GM23338 (cell line): ENCODE data around the gene KRTAP12-4. TPM values are rescaled to one million over a fixed set of nuclear protein-coding genes. Genes with fewer than 3 reads are reported as not detected.

Experiments
- ZNF462 ChIP-seq: fragments of 250-450 bp; sonication (Bioruptor Pico); IDR thresholded peaks from 2 replicates; pipeline ENCODE4 v1.5.0; 2020; ENCODE audit warnings: mild to moderate bottlenecking, moderate library complexity
- polyA plus RNA-seq: library from polyadenylated mRNA; unstranded; fragments of >200 nt; fragmentation: Nextera tagmentation; extraction: Ambion mirVana; gene quantifications from 2 replicates; pipeline ENCODE4 v1.2.1, GENCODE V29; 2016
- small RNA-seq: library from RNA; depleted of rRNA; stranded (forward); fragments of <200 nt; gene quantifications from one replicate; pipeline ENCODE3, GENCODE V24; 2014; ENCODE audit warnings: low replicate concordance
- total RNA-seq: library from RNA; depleted of rRNA; stranded (reverse); fragments of >200 nt; shearing (Covaris generic); gene quantifications from 2 replicates; pipeline ENCODE4 v1.2.3, GENCODE V29; 2014; rRNA removed

Gene KRTAP12-4
- total and polyA plus RNA-seq, 2 experiments from 2014 or later, result not detected

GRCh38 chr21:44606495-44606894 lies 48.0 kb downstream of the KRTAP12-4 start (continued):
- no peak for TF ChIP-seq ZNF462

Small RNAs within 50 kb of the gene (small RNA-seq; reads per million reads assigned to genes)
- gene KRTAP12-6P, result not detected

Other genes starting within 250 kb of the KRTAP12-4 start
- 4.4 and 6.8 TPM in 2 replicates for gene LRRC3, start 199.1 kb downstream of the KRTAP12-4 start, total RNA-seq
- gene LRRC3, start 199.1 kb downstream of the KRTAP12-4 start, polyA plus RNA-seq, result 0.95 and 1.2 TPM in 2 replicates
- not detected in 2 replicates for gene KRTAP10-1, start 114.5 kb downstream of the KRTAP12-4 start, total RNA-seq
- not detected in 2 replicates for gene KRTAP10-1, start 114.5 kb downstream of the KRTAP12-4 start, polyA plus RNA-seq
- not detected in 2 replicates for gene KRTAP10-2, start 103.2 kb downstream of the KRTAP12-4 start, total RNA-seq
- 0.24 TPM in 1 of 2 replicates, not detected in the other for gene KRTAP10-2, start 103.2 kb downstream of the KRTAP12-4 start, polyA plus RNA-seq
- gene KRTAP10-3, start 95.9 kb downstream of the KRTAP12-4 start, total RNA-seq, result not detected in 2 replicates
- gene KRTAP10-3, start 95.9 kb downstream of the KRTAP12-4 start, polyA plus RNA-seq, result not detected in 2 replicates
- gene KRTAP10-4, start 80.9 kb downstream of the KRTAP12-4 start, total RNA-seq, result not detected in 2 replicates
- not detected in 2 replicates for gene KRTAP10-4, start 80.9 kb downstream of the KRTAP12-4 start, polyA plus RNA-seq
- gene KRTAP10-5, start 74.1 kb downstream of the KRTAP12-4 start, total RNA-seq, result not detected in 2 replicates
- not detected in 2 replicates for gene KRTAP10-5, start 74.1 kb downstream of the KRTAP12-4 start, polyA plus RNA-seq
- not detected in 2 replicates for gene KRTAP10-6, start 62.2 kb downstream of the KRTAP12-4 start, total RNA-seq
- gene KRTAP10-6, start 62.2 kb downstream of the KRTAP12-4 start, polyA plus RNA-seq, result not detected in 2 replicates
- not detected in 2 replicates for gene KRTAP10-7, start 54.1 kb downstream of the KRTAP12-4 start, total RNA-seq
- gene KRTAP10-7, start 54.1 kb downstream of the KRTAP12-4 start, polyA plus RNA-seq, result not detected in 2 replicates
- gene KRTAP10-8, start 42.6 kb downstream of the KRTAP12-4 start, total RNA-seq, result not detected in 2 replicates
- gene KRTAP10-8, start 42.6 kb downstream of the KRTAP12-4 start, polyA plus RNA-seq, result not detected in 2 replicates
- not detected in 2 replicates for gene KRTAP10-9, start 27.6 kb downstream of the KRTAP12-4 start, total RNA-seq
- not detected in 2 replicates for gene KRTAP10-9, start 27.6 kb downstream of the KRTAP12-4 start, polyA plus RNA-seq
- not detected in 2 replicates for gene KRTAP10-10, start 17.3 kb downstream of the KRTAP12-4 start, total RNA-seq
- not detected in 2 replicates for gene KRTAP10-10, start 17.3 kb downstream of the KRTAP12-4 start, polyA plus RNA-seq
- gene KRTAP10-11, start 8.2 kb downstream of the KRTAP12-4 start, total RNA-seq, result not detected in 2 replicates
- not detected in 2 replicates for gene KRTAP10-11, start 8.2 kb downstream of the KRTAP12-4 start, polyA plus RNA-seq
- not detected in 2 replicates for gene KRTAP12-3, start 3.3 kb upstream of the KRTAP12-4 start, total RNA-seq
- gene KRTAP12-3, start 3.3 kb upstream of the KRTAP12-4 start, polyA plus RNA-seq, result not detected in 2 replicates
- not detected in 2 replicates for gene KRTAP12-2, start 12.3 kb upstream of the KRTAP12-4 start, total RNA-seq
- not detected in 2 replicates for gene KRTAP12-2, start 12.3 kb upstream of the KRTAP12-4 start, polyA plus RNA-seq
- not detected in 2 replicates for gene KRTAP12-1, start 27.5 kb upstream of the KRTAP12-4 start, total RNA-seq
- not detected in 2 replicates for gene KRTAP12-1, start 27.5 kb upstream of the KRTAP12-4 start, polyA plus RNA-seq
- gene KRTAP10-12, start 42.5 kb upstream of the KRTAP12-4 start, total RNA-seq, result not detected in 2 replicates
- not detected in 2 replicates for gene KRTAP10-12, start 42.5 kb upstream of the KRTAP12-4 start, polyA plus RNA-seq
- 0.35 TPM in 1 of 2 replicates, not detected in the other for gene TSPEAR, start 56.9 kb upstream of the KRTAP12-4 start, total RNA-seq
- gene TSPEAR, start 56.9 kb upstream of the KRTAP12-4 start, polyA plus RNA-seq, result 0.45 and 0.92 TPM in 2 replicates
- 100 and 112 TPM in 2 replicates for gene UBE2G2, start 147.2 kb upstream of the KRTAP12-4 start, total RNA-seq
- 55.0 and 66.4 TPM in 2 replicates for gene UBE2G2, start 147.2 kb upstream of the KRTAP12-4 start, polyA plus RNA-seq
- gene SUMO3, start 163.4 kb upstream of the KRTAP12-4 start, total RNA-seq, result 91.9 and 103 TPM in 2 replicates
- gene SUMO3, start 163.4 kb upstream of the KRTAP12-4 start, polyA plus RNA-seq, result 90.6 and 90.8 TPM in 2 replicates
- 168 and 172 TPM in 2 replicates for gene PTTG1IP, start 219.0 kb upstream of the KRTAP12-4 start, total RNA-seq
- 96.0 and 99.9 TPM in 2 replicates for gene PTTG1IP, start 219.0 kb upstream of the KRTAP12-4 start, polyA plus RNA-seq